Measurements from ENCODE around the gene OR2T34.
"Not testable (repeated sequence)": the region's sequence is repeated elsewhere in the genome, so short reads cannot be mapped to it uniquely, and the experiment has no call there.

- not testable (repeated sequence) for TF ChIP-seq POLR2A (IDR thresholded peaks at IDR 0.05; ENCODE audit: extremely low read depth, insufficient read length); CTCF (IDR thresholded peaks at IDR 0.05; ENCODE audit: low read depth, low read length); MAX (IDR thresholded peaks at IDR 0.05; ENCODE audit: low read depth, low read length)
These were observed 23.5 kb downstream of the OR2T34 start for GRCh38 chr1:248551027-248551426.

Measured in NB4 (cell line).